ENCODE results near the gene PDS5A. TPM values are rescaled to one million over a fixed set of nuclear protein-coding genes. Genes with fewer than 3 reads are reported as not detected.
A peak's percentile ranks its signal among the peaks of the same experiment; 100 is the strongest.

PDS5A gene
- total RNA-seq, 1 experiment from 2014 or later = 86.4 TPM

- intact Hi-C loops (cut with micrococcal nuclease; ENCODE audit: unreplicated experiment) = no loop called here
- Histone ChIP-seq H3K9me2 (ENCODE audit: insufficient read depth) (no peaks in the 10 kb centered on the region), H3K9me3 (ENCODE audit: insufficient read depth, low read depth) (no peaks in the 10 kb centered on the region), H3K27ac (no peak overlapping the region), H3K27me3 (ENCODE audit: insufficient read depth, low read depth) (no peaks in the 10 kb centered on the region), H3K79me2 (ENCODE audit: low read depth) (0 out of 2 replicates have a peak, but pooled peaks cover 3% of the 10 kb centered on the region), H4K20me1 (ENCODE audit: insufficient read depth) (peaks cover 4% of the 10 kb centered on the region), H2AFZ (no peak overlapping the region), H3F3A (ENCODE audit: insufficient read depth, low read depth) (peaks cover 14% of the 10 kb centered on the region; the same call in 1 of the 2 replicates), H3K4me1 (replicated peaks; ENCODE audit: insufficient read depth) (no peaks in the 10 kb centered on the region), H3K4me3 (no peak overlapping the region), H3K36me3 (ENCODE audit: low read depth) (0 out of 2 replicates have a peak, but pooled peaks cover 16% of the 10 kb centered on the region), H3K4me2 (no peak overlapping the region)
- BruUV-seq (replicated peaks) = no TSS peak
- no peak for DNase-seq
- ChIA-PET POLR2A (ENCODE audit: unreplicated experiment) (no interaction called here), CTCF (no interaction called here)
- no peak for TF ChIP-seq EZH2 (IDR thresholded peaks at IDR 0.05; ENCODE audit: low read depth)
- TF ChIP-seq, protein P1, sequence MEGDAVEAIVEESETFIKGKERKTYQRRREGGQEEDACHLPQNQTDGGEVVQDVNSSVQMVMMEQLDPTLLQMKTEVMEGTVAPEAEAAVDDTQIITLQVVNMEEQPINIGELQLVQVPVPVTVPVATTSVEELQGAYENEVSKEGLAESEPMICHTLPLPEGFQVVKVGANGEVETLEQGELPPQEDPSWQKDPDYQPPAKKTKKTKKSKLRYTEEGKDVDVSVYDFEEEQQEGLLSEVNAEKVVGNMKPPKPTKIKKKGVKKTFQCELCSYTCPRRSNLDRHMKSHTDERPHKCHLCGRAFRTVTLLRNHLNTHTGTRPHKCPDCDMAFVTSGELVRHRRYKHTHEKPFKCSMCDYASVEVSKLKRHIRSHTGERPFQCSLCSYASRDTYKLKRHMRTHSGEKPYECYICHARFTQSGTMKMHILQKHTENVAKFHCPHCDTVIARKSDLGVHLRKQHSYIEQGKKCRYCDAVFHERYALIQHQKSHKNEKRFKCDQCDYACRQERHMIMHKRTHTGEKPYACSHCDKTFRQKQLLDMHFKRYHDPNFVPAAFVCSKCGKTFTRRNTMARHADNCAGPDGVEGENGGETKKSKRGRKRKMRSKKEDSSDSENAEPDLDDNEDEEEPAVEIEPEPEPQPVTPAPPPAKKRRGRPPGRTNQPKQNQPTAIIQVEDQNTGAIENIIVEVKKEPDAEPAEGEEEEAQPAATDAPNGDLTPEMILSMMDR (conservative IDR thresholded peaks at IDR 0.05) = no peak
Measured at GRCh38 chr4:39913471-39913870, 64.2 kb downstream of the PDS5A start.

DNA sequence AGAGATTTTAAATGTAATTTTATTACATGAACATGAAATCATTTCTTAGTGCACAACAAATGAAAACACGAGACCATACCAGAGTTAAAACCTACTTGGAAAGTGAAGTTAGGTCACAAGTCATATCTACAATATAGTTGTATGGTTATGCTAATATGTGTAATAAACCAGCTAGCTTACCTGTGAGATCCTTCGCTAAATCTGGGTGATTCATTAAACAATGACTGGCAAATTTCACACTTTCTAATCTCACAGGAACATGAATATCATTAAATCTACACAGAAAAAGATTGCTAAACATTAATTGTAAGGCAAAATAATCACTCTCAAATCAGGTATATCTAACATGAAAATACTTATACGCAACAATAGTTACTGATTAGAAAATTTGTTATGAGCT is 67.6 kb downstream of the PDS5A start:
- Histone ChIP-seq H3K27ac (peak overlapping the region; percentile 51), H3K4me3 (no peak overlapping the region), H3K79me2 (ENCODE audit: low read depth) (no peaks in the 10 kb centered on the region), H3K9me3 (ENCODE audit: insufficient read depth, low read depth) (no peaks in the 10 kb centered on the region), H3K4me2 (no peak overlapping the region), H3K4me1 (replicated peaks; ENCODE audit: insufficient read depth) (no peaks in the 10 kb centered on the region), H2AFZ (no peak overlapping the region), H3F3A (ENCODE audit: insufficient read depth, low read depth) (peaks cover 17% of the 10 kb centered on the region), H3K36me3 (ENCODE audit: low read depth) (peaks cover 31% of the 10 kb centered on the region; the same call in 1 of the 2 replicates), H3K9me2 (ENCODE audit: insufficient read depth) (no peaks in the 10 kb centered on the region), H4K20me1 (ENCODE audit: insufficient read depth) (peaks cover 4% of the 10 kb centered on the region), H3K27me3 (ENCODE audit: insufficient read depth, low read depth) (no peaks in the 10 kb centered on the region)
- BruUV-seq (replicated peaks) = no TSS peak
- DNase-seq = no peak
- no peak for TF ChIP-seq EZH2 (IDR thresholded peaks at IDR 0.05; ENCODE audit: low read depth)
- TF ChIP-seq, protein P1 (conservative IDR thresholded peaks at IDR 0.05) = no peak
- CTCF ChIA-PET = no interaction called here
- intact Hi-C loops (cut with micrococcal nuclease; ENCODE audit: unreplicated experiment) = no loop called here
- POLR2A ChIA-PET (ENCODE audit: unreplicated experiment) = no interaction called here

- no peaks in the 10 kb centered on the region for H3K4me1 ChIP-seq (replicated peaks; ENCODE audit: insufficient read depth)
- H3K9me2 ChIP-seq (ENCODE audit: insufficient read depth) = no peaks in the 10 kb centered on the region
- no peaks in the 10 kb centered on the region for H3K79me2 ChIP-seq (ENCODE audit: low read depth)
- H3F3A ChIP-seq (ENCODE audit: insufficient read depth, low read depth) = peaks cover 18% of the 10 kb centered on the region
- no peak overlapping the region for H2AFZ ChIP-seq
- H3K4me3 ChIP-seq = no peak overlapping the region
- no peaks in the 10 kb centered on the region for H3K9me3 ChIP-seq (ENCODE audit: insufficient read depth, low read depth)
- H3K27ac ChIP-seq = no peak overlapping the region
- H4K20me1 ChIP-seq (ENCODE audit: insufficient read depth) = peaks cover 5% of the 10 kb centered on the region
- intact Hi-C loops (cut with micrococcal nuclease; ENCODE audit: unreplicated experiment) = no loop called here
- H3K36me3 ChIP-seq (ENCODE audit: low read depth) = peaks cover 29% of the 10 kb centered on the region; the same call in 1 of the 2 replicates
- no peak for DNase-seq
- ChIA-PET POLR2A (ENCODE audit: unreplicated experiment) (interaction anchor here (0.7 kb wide), 1 partner anchor 842 kb away, joined by 6 read pairs; no protein-coding TSS in a partner anchor), CTCF (no interaction called here)
- BruUV-seq (replicated peaks) = no TSS peak
- no peak overlapping the region for H3K4me2 ChIP-seq
- no peaks in the 10 kb centered on the region for H3K27me3 ChIP-seq (ENCODE audit: insufficient read depth, low read depth)
- TF ChIP-seq, protein P1 (conservative IDR thresholded peaks at IDR 0.05) = no peak
- no peak for TF ChIP-seq EZH2 (IDR thresholded peaks at IDR 0.05; ENCODE audit: low read depth)
Measured at GRCh38 chr4:39908284-39908683, 69.4 kb downstream of the PDS5A start.

Data from PC-9 (cell line).